LNCaP clone FGC (cell line): ENCODE data around the gene UCN.
"Not testable (repeated sequence)": the region's sequence is repeated elsewhere in the genome, so short reads cannot be mapped to it uniquely, and the experiment has no call there.

Experiments
- DNase-seq: peaks from one replicate; pipeline ENCODE4 v3.0.0-alpha.2; 2011; ENCODE audit warnings: low read depth
- H3K4me3 ChIP-seq: 2 replicates; pipeline ENCODE4 v1.5.1; 2011; ENCODE audit warnings: mild to moderate bottlenecking, low read depth, low read length, control low read depth
- CTCF ChIP-seq: IDR thresholded peaks from 2 replicates; pipeline ENCODE4 v1.5.1; 2012; ENCODE audit warnings: mild to moderate bottlenecking; ENCODE audit not compliant: control insufficient read depth, insufficient read depth; ENCODE audit errors: extremely low read depth

Gene UCN

DNA sequence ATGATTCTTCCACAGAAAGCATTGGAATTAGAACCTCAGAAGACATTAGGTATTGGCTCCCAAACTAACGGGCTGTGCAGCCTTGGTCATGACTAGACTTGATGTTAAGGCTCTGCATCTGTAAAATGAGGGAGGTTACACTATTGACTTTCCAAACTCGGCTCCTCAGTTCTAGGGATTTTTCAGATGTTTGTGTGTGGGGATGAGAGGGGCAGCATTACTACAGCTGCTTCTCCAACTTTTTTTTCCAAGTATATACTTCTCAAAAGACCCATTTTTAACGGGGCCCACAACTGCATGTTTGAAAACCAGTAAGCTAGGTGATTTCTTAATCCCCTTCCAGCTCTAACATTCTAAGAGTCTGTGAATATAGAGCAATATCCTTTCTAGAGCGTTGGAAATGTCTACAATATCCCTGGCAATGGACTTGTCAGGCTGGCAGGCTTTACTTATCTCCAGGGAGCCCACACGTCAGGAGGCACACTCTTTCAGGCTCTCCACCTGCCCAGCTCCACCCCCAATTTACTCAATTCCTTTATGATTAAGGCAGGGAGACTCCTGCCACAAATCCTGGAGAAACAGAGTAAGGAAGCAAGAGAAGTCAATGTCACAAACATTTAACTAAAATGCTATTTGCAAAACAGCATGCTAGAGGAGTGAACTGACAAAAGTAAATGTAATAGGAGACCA, 15.5 kb upstream of the UCN start:
- peak overlapping the region; percentile 90 for H3K4me3 ChIP-seq
- TF ChIP-seq CTCF, result no peak
- no peak for DNase-seq

- H3K4me3 ChIP-seq, result peak within 1 kb of the TSS; percentile 90
- DNase-seq, result peak; percentile 82
- TF ChIP-seq CTCF, result no peak
Observed at GRCh38 chr2:27322766-27323595, 14.7 kb upstream of the UCN start, which contains the start of gene MPV17. Gene MPV17, minus strand, starts transcription at chr2:27323097. Its CDS starts 580 bp downstream, at chr2:27322517.

DNA sequence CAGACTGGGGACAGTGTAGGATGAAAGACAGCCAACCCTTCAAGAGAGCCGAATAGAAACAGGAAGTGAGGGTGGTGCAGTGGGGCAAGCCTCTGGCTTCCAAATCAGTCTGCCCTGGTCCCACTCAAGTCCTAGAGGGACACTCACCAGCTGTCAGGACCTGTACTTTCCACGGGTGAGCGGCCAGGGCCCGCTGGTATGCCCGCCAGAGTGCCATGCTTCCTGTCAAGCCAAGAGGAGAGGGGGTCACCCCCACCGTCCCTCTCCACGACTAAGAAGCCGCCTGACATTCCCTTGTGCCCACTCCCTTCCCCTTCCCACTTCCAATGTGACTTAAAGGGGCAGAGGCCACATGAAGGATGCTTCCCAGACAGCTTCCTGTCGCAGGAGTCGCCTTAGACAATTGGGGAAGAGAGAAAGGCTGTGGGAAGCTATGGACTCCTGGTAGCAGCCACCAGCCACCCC, 14.1 kb upstream of the UCN start:
- TF ChIP-seq CTCF, result no peak
- H3K4me3 ChIP-seq, result peak overlapping the region; percentile 90
- no peak for DNase-seq

- peak overlapping the region; percentile 90 for H3K4me3 ChIP-seq
- TF ChIP-seq CTCF, result peak; percentile 60
- peak; percentile 96 for DNase-seq
Observed at GRCh38 chr2:27320958-27321543, 12.8 kb upstream of the UCN start.

- not testable (repeated sequence) for H3K4me3 ChIP-seq, DNase-seq
Observed at GRCh38 chr2:27319839-27320238, 11.6 kb upstream of the UCN start.

- no peak overlapping the region for H3K4me3 ChIP-seq
- DNase-seq, result no peak
- TF ChIP-seq CTCF, result no peak
Observed at GRCh38 chr2:27316655-27317412, 8.6 kb upstream of the UCN start.

DNA sequence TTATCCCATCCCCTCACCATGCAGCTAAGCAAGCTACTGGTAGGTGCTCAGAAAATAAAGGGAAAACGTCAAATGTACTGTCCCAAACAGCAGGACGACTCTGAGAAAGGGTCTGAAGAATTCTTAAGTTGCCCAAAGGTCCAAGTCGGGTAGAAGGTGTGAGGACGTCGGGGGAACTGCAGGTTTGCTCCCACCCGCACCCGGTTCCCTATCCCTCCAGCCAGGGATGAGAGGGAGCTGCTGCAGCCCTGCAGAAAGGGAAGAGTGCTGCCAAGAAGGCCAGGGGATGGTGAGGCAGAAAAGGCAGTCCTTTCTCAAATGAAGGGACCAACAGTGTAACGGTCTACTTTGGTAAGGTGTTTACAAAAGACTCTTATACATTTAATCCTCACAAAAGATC, 6.9 kb upstream of the UCN start:
- DNase-seq, result no peak
- TF ChIP-seq CTCF, result no peak

More for the DNA sequence above, 6.9 kb upstream of the UCN start:
- H3K4me3 ChIP-seq, result no peak overlapping the region
